Ovary (tissue), 9 donors: Measurements from ENCODE around the gene EFCAB6. TPM values are rescaled to one million over a fixed set of nuclear protein-coding genes. Genes with fewer than 3 reads are reported as not detected.

Experiments used
- DNase-seq, 5 donors: peaks; one replicate each; pipeline ENCODE4 v3.0.0-alpha.2; 2019 to 2020
- H3K27ac ChIP-seq, 2 donors: fragments of 200-600 bp; one replicate each; pipeline versions ENCODE4 v1.5.1 to v1.8.0; 2019 to 2022
- H3K27me3 ChIP-seq: fragments of 200-600 bp; one replicate; pipeline ENCODE4 v1.8.0; 2022
- H3K36me3 ChIP-seq: fragments of 200-600 bp; sonication (generic); one replicate; pipeline ENCODE4 v1.5.1; 2019
- H3K4me1 ChIP-seq: one replicate; pipeline ENCODE4 v1.8.1; 2013; ENCODE audit warnings: mild to moderate bottlenecking, moderate library complexity; ENCODE audit not compliant: insufficient read depth
- H3K4me3 ChIP-seq: fragments of 200-600 bp; sonication (generic); one replicate; pipeline ENCODE4 v1.5.1; 2017
- H3K9me3 ChIP-seq, 2 donors: fragments of 200-600 bp in 1 of 2; sonication (generic) in 1 of 2; one replicate each; pipeline versions ENCODE4 v1.5.1 to v1.8.1; 2013 to 2019; ENCODE audit warnings: mild to moderate bottlenecking in 1 of 2, moderate library complexity in 1 of 2
- CTCF ChIP-seq, 3 donors: fragments of 450-650 bp in 2 of 3; fragments of 200-600 bp in 1 of 3; IDR thresholded peaks; one replicate each; pipeline versions ENCODE4 v1.5.1 to v1.8.0; 2016 to 2022; ENCODE audit warnings: antibody characterized with exemption in 3 of 3, mild to moderate bottlenecking in 1 of 3
- EP300 ChIP-seq: sonication (generic); formaldehyde crosslinking; IDR thresholded peaks from one replicate; pipeline ENCODE4 v1.6.1; 2017; ENCODE audit warnings: antibody characterized with exemption
- POLR2A ChIP-seq: fragments of 450-650 bp; IDR thresholded peaks from one replicate; pipeline ENCODE4 v1.6.1; 2017; ENCODE audit warnings: antibody characterized with exemption, mild to moderate bottlenecking, moderate library complexity
- WGBS, 3 donors: extraction: QIAGEN DNeasy Blood & Tissue Kit in 1 of 3; methylation state at CpG; one replicate each; pipeline versions ENCODE4 v1.1.5 to v1.1.7; 2013 to 2017; 5-methylcytosine and 5-hydroxymethylcytosine counted together
- intact Hi-C, 4 donors: fragments of 100-400 bp; cut with DNase I; formaldehyde crosslinking; loops; one replicate each; pipeline versions ENCODE4 v1.11.0 to v1.15.1; 2022 to 2023
- polyA plus RNA-seq, 2 donors: library from polyadenylated mRNA; stranded (reverse); fragments of 200-250 nt in 1 of 2; fragments of 350-450 nt in 1 of 2; fragmentation: Illumina TruSeq in 1 of 2; extraction: RNeasy Lipid Tissue Mini Kit (QIAGEN cat#74804) in 1 of 2; gene quantifications; one replicate each; pipeline ENCODE4 v1.2.3, GENCODE V29; 2013 to 2014
- total RNA-seq, 7 donors: library from RNA; depleted of rRNA in 2 of 7; stranded (reverse); fragments of >200 nt in 2 of 7; fragmentation: NEBNext Ultra II Directional in 3 of 7; extraction: Animal tissue kit (Norgen Biotek cat#: 25700) in 3 of 7; gene quantifications; one replicate each; pipeline versions ENCODE4 v1.1.0 to v1.2.4, GENCODE V29; 2016 to 2023
- donor health status: DM: no; HTN: no; CAD: no; lungs with moderate emphysema.
- donor health status: DM: no; HTN: no; CAD: no.
- donor health status: Bipolar disorder and iron deficiency.
- donor health status: DM: yes; HTN: yes; CAD: no.
- donor health status: DM: no; HTN: no; CAD: no.
- donor health status: DM: yes; HTN: yes; CAD: no.

Gene EFCAB6
- total and polyA plus RNA-seq, 9 donors = 1.00 to 17.5 (median 6.7) TPM

- intact Hi-C loops = loop anchor here in 1 of 4 donors (10.0 kb wide), 1 partner anchor 429 kb away; no protein-coding TSS in a partner anchor
- WGBS, 3 donors = 76 to 79% (median 77%) methylated on average over 13 of the region's 13 CpGs
- Histone ChIP-seq H3K36me3 (no peaks in the 10 kb centered on the region), H3K4me1 (peaks cover 9% of the 10 kb centered on the region), H3K4me3 (no peak overlapping the region), H3K27ac (no peak overlapping the region), H3K9me3 (no peaks in the 10 kb centered on the region), H3K27me3 (no peaks in the 10 kb centered on the region)
- TF ChIP-seq CTCF (IDR thresholded peaks at IDR 0.05) = no peak
- no peak for TF ChIP-seq POLR2A
- no peak for TF ChIP-seq EP300
- DNase-seq = peak in 1 of 5 donors; percentile 32
These were observed 11.3 kb upstream of the EFCAB6 start for GRCh38 chr22:43823353-43823908.

- Histone ChIP-seq H3K36me3 (no peaks in the 10 kb centered on the region), H3K27me3 (no peaks in the 10 kb centered on the region), H3K9me3 (no peaks in the 10 kb centered on the region), H3K27ac (no peak overlapping the region), H3K4me3 (no peak overlapping the region), H3K4me1 (peaks cover 2% of the 10 kb centered on the region)
- intact Hi-C loops = loop anchor here in 1 of 4 donors (10.0 kb wide), 1 partner anchor 427 kb away; no protein-coding TSS in a partner anchor
- no peak for TF ChIP-seq POLR2A
- no peak for TF ChIP-seq CTCF (IDR thresholded peaks at IDR 0.05)
- no peak for TF ChIP-seq EP300
- peak in 1 of 5 donors; percentile 25 for DNase-seq
- 66 to 75% (median 74%) methylated on average over 22 of the region's 22 CpGs for WGBS, 3 donors
These were observed 9.7 kb upstream of the EFCAB6 start for GRCh38 chr22:43821606-43822425.

- Histone ChIP-seq H3K27ac (no peak overlapping the region), H3K4me3 (no peak overlapping the region), H3K27me3 (no peaks in the 10 kb centered on the region), H3K9me3 (no peaks in the 10 kb centered on the region), H3K4me1 (no peaks in the 10 kb centered on the region), H3K36me3 (no peaks in the 10 kb centered on the region)
- DNase-seq = no peak
- TF ChIP-seq POLR2A = no peak
- TF ChIP-seq CTCF (IDR thresholded peaks at IDR 0.05) = no peak
- no peak for TF ChIP-seq EP300
- intact Hi-C loops = loop anchor here in 1 of 4 donors (10.0 kb wide), 1 partner anchor 426 kb away; no protein-coding TSS in a partner anchor
- WGBS, 3 donors = 65 to 70% (median 66%) methylated on average over 18 of the region's 18 CpGs
These were observed 8.7 kb upstream of the EFCAB6 start for GRCh38 chr22:43820651-43821305.

GRCh38 chr22:43819931-43820640 lies 8.0 kb upstream of the EFCAB6 start:
- TF ChIP-seq EP300 = no peak
- no peak for TF ChIP-seq CTCF (IDR thresholded peaks at IDR 0.05)
- no peak for TF ChIP-seq POLR2A
- Histone ChIP-seq H3K27ac (no peak overlapping the region), H3K36me3 (no peaks in the 10 kb centered on the region), H3K4me3 (no peak overlapping the region), H3K9me3 (no peaks in the 10 kb centered on the region), H3K4me1 (no peaks in the 10 kb centered on the region), H3K27me3 (no peaks in the 10 kb centered on the region)
- intact Hi-C loops = loop anchor here in 1 of 4 donors (10.0 kb wide), 2 partner anchors 405 to 425 kb away; partner anchors contain the start of gene MPPED1
- 82 to 88% (median 85%) methylated on average over 13 of the region's 13 CpGs for WGBS, 3 donors
- no peak for DNase-seq
